G401.6 (cell line): ENCODE data around the gene BLID.

Source experiments
- FAIRE-seq: peaks from 2 replicates; lab custom pipeline; 2012; peaks lifted over from hg19 to GRCh38; lab: Jason Lieb, UNC

Gene BLID

GRCh38 chr11:122104341-122104740, 11.7 kb downstream of the BLID start:
- FAIRE-seq: no peak

GRCh38 chr11:122103726-122104125, 12.3 kb downstream of the BLID start:
- FAIRE-seq: no peak

- no peak for FAIRE-seq
Observed at GRCh38 chr11:122103321-122103720, 12.7 kb downstream of the BLID start.

GRCh38 chr11:122102426-122102825, 13.6 kb downstream of the BLID start:
- FAIRE-seq: no peak

- FAIRE-seq: no peak
Observed at GRCh38 chr11:122101625-122102291, 14.3 kb downstream of the BLID start.

GRCh38 chr11:122100756-122101080, 15.3 kb downstream of the BLID start:
- no peak for FAIRE-seq

- FAIRE-seq: no peak
Observed at GRCh38 chr11:122100037-122100755, 15.8 kb downstream of the BLID start.

GRCh38 chr11:122099374-122100036, 16.5 kb downstream of the BLID start:
- no peak for FAIRE-seq

GRCh38 chr11:122098261-122098980, 17.6 kb downstream of the BLID start:
- no peak for FAIRE-seq

- no peak for FAIRE-seq
Observed at GRCh38 chr11:122097419-122098001, 18.5 kb downstream of the BLID start.

GRCh38 chr11:122096272-122097112, 19.5 kb downstream of the BLID start:
- FAIRE-seq: no peak

GRCh38 chr11:122095681-122096262, 20.2 kb downstream of the BLID start:
- no peak for FAIRE-seq

GRCh38 chr11:122094836-122095235, 21.2 kb downstream of the BLID start:
- no peak for FAIRE-seq

- no peak for FAIRE-seq
Observed at GRCh38 chr11:122093731-122094275, 22.2 kb downstream of the BLID start.

- FAIRE-seq: no peak
Observed at GRCh38 chr11:122091835-122092234, 24.2 kb downstream of the BLID start.

- no peak for FAIRE-seq
Observed at GRCh38 chr11:122089111-122089510, 26.9 kb downstream of the BLID start.

- no peak for FAIRE-seq
Observed at GRCh38 chr11:122085712-122086111, 30.3 kb downstream of the BLID start.

- no peak for FAIRE-seq
Observed at GRCh38 chr11:122085264-122085663, 30.8 kb downstream of the BLID start.

- FAIRE-seq: no peak
Observed at GRCh38 chr11:122082205-122082604, 33.8 kb downstream of the BLID start.

- no peak for FAIRE-seq
Observed at GRCh38 chr11:122081073-122081472, 34.9 kb downstream of the BLID start.

GRCh38 chr11:122077459-122077858, 38.6 kb downstream of the BLID start:
- no peak for FAIRE-seq
